Measurements from ENCODE around the gene LTBP3. TPM values are rescaled to one million over a fixed set of nuclear protein-coding genes. Genes with fewer than 3 reads are reported as not detected.
A peak's percentile ranks its signal among the peaks of the same experiment; 100 is the strongest.

Gene LTBP3
- total and polyA plus RNA-seq, 2 of the 13 experiments (the other 11 are each of a cell fraction or from before 2014, with no cell fraction given), result 12.2 to 68.1 TPM

DNA sequence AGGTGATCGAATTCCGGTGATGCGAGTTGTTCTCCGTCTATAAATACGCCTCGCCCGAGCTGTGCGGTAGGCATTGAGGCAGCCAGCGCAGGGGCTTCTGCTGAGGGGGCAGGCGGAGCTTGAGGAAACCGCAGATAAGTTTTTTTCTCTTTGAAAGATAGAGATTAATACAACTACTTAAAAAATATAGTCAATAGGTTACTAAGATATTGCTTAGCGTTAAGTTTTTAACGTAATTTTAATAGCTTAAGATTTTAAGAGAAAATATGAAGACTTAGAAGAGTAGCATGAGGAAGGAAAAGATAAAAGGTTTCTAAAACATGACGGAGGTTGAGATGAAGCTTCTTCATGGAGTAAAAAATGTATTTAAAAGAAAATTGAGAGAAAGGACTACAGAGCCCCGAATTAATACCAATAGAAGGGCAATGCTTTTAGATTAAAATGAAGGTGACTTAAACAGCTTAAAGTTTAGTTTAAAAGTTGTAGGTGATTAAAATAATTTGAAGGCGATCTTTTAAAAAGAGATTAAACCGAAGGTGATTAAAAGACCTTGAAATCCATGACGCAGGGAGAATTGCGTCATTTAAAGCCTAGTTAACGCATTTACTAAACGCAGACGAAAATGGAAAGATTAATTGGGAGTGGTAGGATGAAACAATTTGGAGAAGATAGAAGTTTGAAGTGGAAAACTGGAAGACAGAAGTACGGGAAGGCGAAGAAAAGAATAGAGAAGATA lies 59.0 kb downstream of the LTBP3 start, which contains the start of gene MALAT1 (continued):
- TF ChIP-seq, protein P1, sequence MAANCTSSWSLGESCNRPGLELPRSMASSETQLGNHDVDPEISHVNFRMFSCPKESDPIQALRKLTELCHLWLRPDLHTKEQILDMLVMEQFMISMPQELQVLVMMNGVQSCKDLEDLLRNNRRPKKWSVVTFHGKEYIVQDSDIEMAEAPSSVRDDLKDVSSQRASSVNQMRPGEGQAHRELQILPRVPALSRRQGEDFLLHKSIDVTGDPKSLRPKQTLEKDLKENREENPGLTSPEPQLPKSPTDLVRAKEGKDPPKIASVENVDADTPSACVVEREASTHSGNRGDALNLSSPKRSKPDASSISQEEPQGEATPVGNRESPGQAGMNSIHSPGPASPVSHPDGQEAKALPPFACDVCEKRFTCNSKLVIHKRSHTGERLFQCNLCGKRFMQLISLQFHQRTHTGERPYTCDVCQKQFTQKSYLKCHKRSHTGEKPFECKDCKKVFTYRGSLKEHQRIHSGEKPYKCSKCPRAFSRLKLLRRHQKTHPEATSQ (CRISPR knock-in tag; IDR thresholded peaks at IDR 0.05; ENCODE audit: borderline replicate concordance), result peak; percentile 92; the same call in 1 of the 2 replicates
- TF ChIP-seq, protein P2, sequence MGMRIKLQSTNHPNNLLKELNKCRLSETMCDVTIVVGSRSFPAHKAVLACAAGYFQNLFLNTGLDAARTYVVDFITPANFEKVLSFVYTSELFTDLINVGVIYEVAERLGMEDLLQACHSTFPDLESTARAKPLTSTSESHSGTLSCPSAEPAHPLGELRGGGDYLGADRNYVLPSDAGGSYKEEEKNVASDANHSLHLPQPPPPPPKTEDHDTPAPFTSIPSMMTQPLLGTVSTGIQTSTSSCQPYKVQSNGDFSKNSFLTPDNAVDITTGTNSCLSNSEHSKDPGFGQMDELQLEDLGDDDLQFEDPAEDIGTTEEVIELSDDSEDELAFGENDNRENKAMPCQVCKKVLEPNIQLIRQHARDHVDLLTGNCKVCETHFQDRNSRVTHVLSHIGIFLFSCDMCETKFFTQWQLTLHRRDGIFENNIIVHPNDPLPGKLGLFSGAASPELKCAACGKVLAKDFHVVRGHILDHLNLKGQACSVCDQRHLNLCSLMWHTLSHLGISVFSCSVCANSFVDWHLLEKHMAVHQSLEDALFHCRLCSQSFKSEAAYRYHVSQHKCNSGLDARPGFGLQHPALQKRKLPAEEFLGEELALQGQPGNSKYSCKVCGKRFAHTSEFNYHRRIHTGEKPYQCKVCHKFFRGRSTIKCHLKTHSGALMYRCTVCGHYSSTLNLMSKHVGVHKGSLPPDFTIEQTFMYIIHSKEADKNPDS (CRISPR knock-in tag; IDR thresholded peaks at IDR 0.05), result no peak
- TF ChIP-seq ZFY (CRISPR knock-in tag; IDR thresholded peaks at IDR 0.05) (no peak), NFYB (CRISPR knock-in tag; IDR thresholded peaks at IDR 0.05) (no peak), BHLHE40 (IDR thresholded peaks at IDR 0.05; ENCODE audit: low read length) (0 out of 2 replicates have a peak, but pooled peaks have one; percentile 30), NCOR1 (IDR thresholded peaks at IDR 0.05; ENCODE audit: borderline replicate concordance, low read length) (no peak; the same call in 1 of the 2 replicates), KMT2B (CRISPR knock-in tag; IDR thresholded peaks at IDR 0.05) (peak; percentile 80), SP5 (CRISPR knock-in tag; IDR thresholded peaks at IDR 0.05; ENCODE audit: borderline replicate concordance, low read depth) (peak; percentile 77), HNRNPK (IDR thresholded peaks at IDR 0.05; ENCODE audit: low read depth, low read length, poor library complexity, severe bottlenecking) (no peak), ZNF775 (CRISPR knock-in tag; IDR thresholded peaks at IDR 0.05; ENCODE audit: borderline replicate concordance) (no peak), MYC (CRISPR knock-in tag; IDR thresholded peaks at IDR 0.05; ENCODE audit: borderline replicate concordance) (peak; percentile 67), TRIM24 (CRISPR knock-in tag; IDR thresholded peaks at IDR 0.05) (no peak), ZNF17 (CRISPR knock-in tag; IDR thresholded peaks at IDR 0.05) (no peak), GFI1 (CRISPR knock-in tag; IDR thresholded peaks at IDR 0.05; ENCODE audit: borderline replicate concordance) (no peak), ZFP62 (CRISPR knock-in tag; IDR thresholded peaks at IDR 0.05) (no peak), ZNF607 (CRISPR knock-in tag; IDR thresholded peaks at IDR 0.05; ENCODE audit: borderline replicate concordance) (no peak), HNRNPUL1 (IDR thresholded peaks at IDR 0.05; ENCODE audit: low read depth, low read length) (no peak), ZBTB7A (CRISPR knock-in tag; IDR thresholded peaks at IDR 0.05) (no peak)
- TF ChIP-seq, protein P3, sequence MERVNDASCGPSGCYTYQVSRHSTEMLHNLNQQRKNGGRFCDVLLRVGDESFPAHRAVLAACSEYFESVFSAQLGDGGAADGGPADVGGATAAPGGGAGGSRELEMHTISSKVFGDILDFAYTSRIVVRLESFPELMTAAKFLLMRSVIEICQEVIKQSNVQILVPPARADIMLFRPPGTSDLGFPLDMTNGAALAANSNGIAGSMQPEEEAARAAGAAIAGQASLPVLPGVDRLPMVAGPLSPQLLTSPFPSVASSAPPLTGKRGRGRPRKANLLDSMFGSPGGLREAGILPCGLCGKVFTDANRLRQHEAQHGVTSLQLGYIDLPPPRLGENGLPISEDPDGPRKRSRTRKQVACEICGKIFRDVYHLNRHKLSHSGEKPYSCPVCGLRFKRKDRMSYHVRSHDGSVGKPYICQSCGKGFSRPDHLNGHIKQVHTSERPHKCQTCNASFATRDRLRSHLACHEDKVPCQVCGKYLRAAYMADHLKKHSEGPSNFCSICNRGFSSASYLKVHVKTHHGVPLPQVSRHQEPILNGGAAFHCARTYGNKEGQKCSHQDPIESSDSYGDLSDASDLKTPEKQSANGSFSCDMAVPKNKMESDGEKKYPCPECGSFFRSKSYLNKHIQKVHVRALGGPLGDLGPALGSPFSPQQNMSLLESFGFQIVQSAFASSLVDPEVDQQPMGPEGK (CRISPR knock-in tag; IDR thresholded peaks at IDR 0.05), result peak; percentile 79
- TF ChIP-seq, protein P4, sequence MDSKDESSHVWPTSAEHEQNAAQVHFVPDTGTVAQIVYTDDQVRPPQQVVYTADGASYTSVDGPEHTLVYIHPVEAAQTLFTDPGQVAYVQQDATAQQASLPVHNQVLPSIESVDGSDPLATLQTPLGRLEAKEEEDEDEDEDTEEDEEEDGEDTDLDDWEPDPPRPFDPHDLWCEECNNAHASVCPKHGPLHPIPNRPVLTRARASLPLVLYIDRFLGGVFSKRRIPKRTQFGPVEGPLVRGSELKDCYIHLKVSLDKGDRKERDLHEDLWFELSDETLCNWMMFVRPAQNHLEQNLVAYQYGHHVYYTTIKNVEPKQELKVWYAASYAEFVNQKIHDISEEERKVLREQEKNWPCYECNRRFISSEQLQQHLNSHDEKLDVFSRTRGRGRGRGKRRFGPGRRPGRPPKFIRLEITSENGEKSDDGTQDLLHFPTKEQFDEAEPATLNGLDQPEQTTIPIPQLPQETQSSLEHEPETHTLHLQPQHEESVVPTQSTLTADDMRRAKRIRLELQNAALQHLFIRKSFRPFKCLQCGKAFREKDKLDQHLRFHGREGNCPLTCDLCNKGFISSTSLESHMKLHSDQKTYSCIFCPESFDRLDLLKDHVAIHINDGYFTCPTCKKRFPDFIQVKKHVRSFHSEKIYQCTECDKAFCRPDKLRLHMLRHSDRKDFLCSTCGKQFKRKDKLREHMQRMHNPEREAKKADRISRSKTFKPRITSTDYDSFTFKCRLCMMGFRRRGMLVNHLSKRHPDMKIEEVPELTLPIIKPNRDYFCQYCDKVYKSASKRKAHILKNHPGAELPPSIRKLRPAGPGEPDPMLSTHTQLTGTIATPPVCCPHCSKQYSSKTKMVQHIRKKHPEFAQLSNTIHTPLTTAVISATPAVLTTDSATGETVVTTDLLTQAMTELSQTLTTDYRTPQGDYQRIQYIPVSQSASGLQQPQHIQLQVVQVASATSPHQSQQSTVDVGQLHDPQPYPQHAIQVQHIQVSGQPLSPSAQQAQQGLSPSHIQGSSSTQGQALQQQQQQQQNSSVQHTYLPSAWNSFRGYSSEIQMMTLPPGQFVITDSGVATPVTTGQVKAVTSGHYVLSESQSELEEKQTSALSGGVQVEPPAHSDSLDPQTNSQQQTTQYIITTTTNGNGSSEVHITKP (CRISPR knock-in tag; IDR thresholded peaks at IDR 0.05; ENCODE audit: low read depth), result 0 out of 2 replicates have a peak, but pooled peaks have one; percentile 56
